Activated CD8-positive, alpha-beta memory T cell treated with anti-CD3 and anti-CD28 coated beads for 24 hours (primary cell): ENCODE data around the gene S100A3.
"Not testable (repeated sequence)": the region's sequence is repeated elsewhere in the genome, so short reads cannot be mapped to it uniquely, and the experiment has no call there.

Source experiments
- DNase-seq: peaks from one replicate; pipeline ENCODE4 v3.0.0-alpha.2; 2020

Gene S100A3

DNA sequence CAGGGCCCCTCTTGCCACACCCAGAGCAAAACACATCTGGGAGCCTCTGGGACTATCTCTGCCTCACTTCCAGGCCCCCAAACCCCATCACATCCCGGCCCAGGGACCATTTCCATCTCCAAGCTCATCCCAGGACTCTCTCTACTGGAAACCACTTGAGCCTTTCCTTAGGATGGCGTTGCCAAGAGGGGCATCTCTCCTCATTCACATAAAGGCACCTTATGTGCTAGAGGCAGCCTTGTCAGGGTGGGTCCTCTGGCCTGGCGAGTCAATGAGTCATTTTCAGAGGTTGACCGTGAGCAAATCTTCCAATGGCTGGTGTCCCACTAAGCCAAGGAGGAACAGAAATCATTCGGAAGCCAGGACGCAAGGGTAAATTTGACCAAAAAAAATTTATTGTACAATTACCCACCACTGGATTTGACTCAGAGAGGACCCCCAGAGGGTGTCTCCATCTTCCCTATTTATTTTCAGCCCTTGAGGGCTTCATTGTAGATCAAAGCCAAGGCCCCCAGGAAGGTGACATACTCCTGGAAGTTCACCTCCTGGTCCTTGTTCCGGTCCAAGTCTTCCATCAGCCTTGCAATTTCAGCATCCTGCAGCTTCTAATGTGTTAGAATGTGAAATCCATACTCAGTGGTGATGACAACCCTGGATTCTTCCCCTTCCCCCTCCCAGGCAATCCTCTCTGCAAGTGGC, 14.7 kb downstream of the S100A3 start:
- DNase-seq = no peak

DNA sequence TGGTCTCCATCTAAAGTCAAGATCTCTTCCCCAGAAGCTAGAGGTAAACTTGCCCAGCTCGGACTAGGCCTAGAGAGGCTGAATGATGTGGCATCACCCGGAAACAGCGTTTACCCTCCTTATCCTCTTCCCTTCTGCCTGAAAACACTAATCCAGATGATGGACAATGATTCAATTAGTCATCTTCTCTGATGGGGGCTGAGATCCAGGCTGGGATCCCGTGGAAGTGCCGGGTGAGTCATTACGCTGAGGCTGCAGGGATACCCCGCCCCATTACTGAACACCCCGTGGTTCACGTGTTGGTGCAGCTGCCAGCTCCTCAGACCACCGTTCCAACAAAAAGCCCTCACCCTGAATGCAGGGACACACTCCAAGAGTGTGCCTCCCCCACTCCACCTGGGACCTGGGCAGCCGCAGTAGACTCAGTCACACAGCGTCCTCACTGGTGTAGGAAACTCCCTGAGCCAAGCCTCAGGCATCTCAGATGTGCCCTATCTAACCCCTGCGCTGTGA, 15.3 kb downstream of the S100A3 start:
- DNase-seq = no peak

DNA sequence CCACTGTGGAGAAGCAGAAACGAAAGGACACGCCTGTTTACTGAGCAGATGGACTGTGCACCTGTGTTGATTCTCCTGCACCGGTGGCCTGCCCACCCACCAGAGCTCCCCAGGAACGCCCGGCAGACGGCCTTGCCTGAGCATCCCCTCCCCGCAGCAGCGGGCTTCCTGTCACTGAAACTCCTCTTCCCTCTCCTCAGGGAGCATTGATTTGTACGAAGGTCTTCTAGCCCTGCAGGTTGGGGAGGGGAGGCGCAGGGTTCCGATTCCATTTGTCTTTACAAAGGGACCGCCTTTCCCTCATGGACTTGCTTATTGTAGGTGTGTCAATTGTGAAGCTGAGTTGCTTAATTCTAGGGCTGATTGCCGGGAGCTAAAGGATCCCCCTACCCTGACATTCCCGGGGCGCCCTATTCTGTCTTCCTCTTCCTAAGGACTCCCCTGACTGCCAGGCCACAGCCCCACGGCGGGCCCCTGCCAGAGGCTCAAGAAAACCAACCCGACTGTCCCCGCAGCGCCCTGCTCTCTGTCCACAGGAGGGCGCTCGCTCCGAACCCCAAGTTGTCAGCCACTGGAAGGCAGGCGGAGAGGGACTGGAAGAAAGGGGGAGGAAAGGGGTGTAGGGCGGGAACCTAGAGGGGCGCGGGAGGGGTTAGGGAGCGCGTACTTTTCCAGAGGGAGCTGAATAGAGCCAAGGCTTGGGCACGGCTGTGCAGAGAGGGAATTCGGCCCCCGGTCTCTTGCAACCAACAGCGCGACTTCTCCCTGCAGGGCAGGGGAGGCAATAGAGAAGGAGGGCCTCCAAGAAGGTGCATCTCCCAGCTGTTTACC, 16.1 kb downstream of the S100A3 start:
- peak; percentile 88 for DNase-seq

DNA sequence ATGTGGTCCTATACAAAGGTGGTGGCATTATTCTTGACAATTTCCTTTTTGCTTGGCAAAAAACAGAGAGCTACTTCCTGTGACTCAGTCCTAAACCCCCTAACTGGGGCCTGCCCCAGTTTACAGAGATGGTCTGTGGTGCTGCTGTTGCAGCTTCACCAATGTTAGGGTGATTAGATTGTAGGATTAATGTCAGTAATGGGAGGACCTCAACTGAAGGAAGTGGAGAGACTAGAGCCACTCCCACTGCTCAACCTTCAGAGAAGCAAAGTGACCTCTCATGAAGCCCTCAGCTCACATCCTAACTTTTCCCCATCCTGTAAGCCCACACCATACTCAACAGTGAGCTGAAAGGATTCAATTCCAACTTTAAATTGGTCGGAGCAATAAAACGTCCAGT, 16.9 kb downstream of the S100A3 start:
- no peak for DNase-seq

DNA sequence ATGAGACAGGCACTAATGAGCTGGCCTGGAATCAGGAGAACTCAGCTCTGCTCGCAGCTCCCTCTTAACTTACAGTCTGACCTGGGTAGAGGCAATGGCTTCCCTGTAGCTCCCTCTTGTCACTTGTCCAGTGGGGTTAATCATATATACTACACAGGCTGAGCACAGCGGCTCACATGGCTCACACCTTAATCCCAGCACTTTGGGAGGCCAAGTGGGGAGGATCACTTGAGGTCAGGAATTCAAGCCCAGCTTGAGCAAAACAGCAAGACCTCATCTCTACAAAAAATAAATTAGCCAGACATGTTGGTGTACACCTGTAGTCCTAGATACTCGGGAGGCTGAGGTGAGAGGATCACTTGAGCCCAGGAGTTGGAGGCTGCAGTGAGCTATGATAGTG, 17.4 kb downstream of the S100A3 start:
- no peak for DNase-seq

DNA sequence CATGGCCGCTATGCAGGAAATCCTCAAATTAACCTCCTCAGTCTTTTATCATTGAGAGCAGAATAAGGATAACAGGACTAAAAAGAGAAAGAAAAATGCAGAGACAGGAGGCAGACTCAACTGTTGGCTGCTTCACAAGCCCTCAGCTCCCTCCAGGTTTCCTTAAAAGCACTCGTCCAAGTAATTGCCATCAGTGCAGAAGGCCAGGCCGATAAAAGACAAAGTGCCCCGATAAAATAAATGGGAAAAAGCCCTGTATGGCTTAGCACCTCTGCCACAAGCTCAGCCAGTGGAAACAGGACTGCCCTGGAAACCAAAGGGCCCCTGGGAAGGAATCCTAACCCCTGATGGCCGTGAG, 21.4 kb downstream of the S100A3 start:
- DNase-seq = no peak

DNA sequence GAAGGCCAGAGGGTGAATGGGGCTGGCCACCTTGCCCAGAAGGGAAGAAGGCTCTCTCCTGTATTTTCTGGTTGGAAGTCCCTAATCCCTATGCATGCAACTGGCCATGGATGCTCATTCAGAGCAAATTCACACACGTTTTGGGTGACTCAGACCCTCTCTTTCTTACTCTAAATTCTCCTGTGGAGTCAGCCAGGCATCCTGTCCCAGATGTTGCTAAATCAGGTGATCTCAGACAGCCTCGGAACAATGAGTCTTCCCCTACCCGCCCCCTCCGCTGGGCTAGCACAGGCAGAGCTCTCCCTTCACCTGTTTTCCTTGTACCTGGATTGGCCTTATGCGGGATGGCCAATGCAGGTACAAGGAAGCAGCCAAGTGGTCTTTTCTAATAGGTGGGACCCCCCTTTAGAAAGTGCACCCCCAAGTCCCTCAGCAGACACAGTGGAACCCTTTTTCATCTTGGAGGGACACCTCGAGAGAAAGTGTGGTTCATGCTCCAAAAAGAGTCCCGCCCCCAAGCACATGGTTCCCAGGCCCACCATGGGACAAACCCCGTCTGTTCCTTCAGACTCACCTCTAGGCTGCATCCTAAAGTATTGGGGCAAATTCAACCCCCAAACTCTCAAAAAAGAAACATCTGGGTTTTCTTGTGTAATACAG, 21.9 kb downstream of the S100A3 start:
- no peak for DNase-seq

DNA sequence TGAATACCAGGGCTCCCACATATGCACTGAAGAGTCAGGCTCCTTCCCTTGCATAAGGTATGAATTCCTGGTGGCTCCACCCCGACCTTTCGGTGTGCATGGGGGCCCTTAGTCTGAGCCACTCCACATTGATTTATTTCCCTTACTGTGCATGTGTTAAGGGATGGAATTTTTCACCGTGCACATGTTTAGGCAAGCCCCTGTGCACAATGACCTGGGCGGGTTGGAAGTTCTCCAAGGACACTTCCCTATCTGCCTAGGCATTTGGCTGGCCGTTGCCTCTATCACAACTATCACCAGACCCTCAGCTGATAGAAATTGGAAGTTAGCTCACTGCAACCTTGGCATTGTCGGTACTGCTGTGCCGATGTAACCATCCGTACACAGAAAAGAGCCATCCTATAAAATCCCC, 22.9 kb downstream of the S100A3 start:
- DNase-seq = no peak

DNA sequence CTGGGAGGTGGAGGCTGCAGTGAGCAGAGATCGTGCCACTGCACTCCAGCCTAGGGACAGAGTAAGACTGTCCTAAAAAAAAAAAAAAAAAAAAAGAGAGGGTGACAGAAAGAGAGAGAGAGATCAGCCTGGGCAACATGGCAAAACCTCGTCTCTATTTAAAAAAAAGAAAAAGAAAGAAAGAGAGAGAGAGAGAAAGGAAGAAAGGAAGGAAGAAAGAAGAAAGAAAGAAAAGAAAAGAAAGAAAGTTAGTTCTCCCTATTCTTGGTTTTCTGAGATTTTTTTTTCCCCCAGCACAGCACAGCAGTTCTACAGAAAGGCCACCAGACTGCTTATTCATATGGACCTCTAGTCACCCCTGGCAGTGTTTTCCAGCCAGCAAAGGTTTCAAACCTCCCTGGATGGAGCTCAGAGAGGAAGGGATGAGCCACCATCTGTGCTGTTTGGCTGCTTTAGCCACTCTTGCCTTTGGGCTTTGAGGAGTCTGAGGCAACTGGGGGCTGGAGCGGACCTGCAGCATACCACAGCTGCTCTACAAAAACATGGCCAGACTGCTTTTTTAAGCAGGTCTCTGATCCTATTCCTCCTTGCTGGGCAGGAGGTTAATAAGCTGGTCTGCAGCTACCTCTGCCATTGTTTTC, 23.9 kb downstream of the S100A3 start:
- DNase-seq = no peak

DNA sequence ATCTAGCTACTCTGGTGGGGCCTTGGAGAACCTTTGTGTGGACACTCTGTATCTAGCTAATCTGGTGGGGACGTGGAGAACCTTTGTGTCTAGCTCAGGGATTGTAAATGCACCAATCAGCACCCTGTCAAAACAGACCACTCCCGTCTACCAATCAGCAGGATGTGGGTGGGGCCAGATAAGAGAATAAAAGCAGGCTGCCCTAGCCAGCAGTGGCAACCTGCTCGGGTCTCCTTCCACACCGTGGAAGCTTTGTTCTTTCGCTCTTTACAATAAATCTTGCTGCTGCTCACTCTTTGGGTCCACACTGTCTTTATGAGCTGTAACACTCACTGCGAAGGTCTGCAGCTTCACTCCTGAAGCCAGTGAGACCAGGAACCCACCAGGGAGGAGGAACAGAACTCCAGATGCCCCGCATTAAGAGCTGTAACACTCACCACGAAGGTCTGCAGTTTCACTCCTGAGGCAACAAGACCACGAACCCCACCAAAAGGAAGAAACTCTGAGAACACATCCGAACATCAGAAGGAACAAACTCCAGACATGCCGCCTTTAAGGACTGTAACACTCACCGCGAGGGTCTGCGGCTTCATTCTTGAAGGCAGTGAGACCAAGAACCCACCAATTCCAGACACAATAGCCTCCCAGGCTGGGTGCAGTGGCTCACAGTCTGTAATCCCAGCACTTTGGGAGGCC, 26.6 kb downstream of the S100A3 start:
- DNase-seq = not testable (repeated sequence)

DNA sequence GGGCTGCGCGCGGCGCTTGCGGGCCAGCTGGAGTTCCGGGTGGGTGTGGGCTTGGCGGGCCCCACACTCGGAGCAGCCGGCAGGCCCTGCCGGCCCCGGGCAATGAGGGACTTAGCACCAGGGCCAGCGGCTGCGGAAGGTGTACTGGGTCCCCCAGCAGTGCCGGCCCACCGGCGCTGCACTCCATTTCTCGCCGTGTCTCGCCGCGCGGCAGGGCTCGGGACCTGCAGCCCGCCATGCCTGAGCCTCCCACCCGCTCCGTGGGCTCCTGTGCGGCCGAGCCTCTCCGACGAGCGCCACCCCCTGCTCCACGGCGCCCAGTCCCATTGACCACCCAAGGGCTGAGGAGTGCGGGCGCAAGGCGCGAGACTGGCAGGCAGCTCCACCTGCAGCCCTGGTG, 27.2 kb downstream of the S100A3 start:
- DNase-seq = not testable (repeated sequence)

DNA sequence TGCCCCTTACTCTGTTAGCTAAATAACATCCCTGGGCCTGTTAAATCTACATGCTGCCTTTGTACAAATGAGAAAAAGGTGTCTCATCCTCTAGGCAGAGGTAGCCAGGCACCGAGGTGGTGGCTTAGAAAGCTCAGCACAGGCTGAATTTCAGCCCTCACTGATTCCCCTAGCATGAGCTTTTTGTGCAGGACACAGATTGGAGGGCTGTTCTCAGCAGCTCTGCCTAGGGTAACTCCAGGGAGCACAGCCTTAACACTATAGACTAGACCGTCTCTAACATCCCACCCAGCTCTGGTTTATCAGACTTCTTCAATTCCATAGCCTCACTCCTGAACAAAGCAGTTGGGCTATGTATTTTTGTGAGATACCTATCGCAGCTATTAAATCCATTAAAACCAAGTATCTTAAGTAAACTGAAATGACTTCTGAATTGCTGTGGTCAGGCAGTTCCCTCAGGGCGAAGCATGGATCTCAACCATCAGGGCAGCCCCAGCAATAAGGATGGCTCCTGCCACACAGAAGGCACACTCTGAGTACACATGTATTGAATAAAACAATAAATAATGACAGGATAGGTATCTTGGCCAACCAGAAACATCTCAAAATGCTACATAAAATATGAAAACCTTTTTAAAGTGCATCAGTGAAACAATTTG, 28.1 kb downstream of the S100A3 start:
- DNase-seq = no peak

DNA sequence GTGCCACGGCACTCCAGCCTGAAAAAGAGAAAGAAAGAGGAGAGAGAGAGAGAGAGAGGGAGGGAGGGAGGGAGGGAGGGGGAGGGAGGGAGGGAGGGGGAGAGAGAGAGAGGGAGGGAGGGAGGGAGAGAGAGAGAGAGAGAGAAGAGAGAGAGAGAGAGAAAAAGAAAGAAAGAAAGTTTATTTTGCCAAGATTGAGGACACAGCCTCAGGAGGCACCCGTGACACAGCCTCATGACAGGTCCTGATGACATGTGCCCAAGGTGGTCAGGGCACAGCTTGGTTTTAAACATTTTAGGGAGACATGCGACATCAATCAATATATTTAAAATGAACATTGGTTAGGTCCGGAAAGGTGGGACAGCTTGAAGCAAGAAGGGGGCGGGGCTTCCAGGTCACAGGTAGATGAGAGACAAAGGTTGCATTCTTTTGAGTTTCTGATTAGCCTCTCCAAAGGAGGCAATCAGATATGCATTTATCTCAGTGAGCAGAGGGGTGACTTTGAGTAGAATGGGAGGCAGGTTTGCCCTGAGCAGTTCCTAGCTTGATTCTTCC, 28.8 kb downstream of the S100A3 start:
- DNase-seq = not testable (repeated sequence)

DNA sequence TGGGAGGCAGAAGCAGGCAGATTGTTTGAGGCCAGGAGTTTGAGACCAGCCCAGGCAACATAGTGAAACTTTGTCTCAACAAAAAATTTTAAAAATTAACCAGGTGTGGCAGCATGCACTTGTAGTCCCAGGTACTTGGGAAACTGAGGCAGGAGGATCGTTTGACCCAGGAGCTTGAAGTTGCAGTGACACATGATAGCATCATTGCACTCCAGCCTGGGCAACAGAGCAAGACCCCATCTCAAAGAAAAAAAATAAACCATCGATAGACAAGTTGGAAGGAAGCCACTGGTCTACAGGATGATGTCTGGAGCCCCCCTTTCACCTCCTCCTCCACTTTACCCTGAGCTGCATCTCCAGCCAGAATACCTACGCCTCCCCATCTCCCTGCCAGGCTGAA, 29.8 kb downstream of the S100A3 start:
- DNase-seq = no peak

DNA sequence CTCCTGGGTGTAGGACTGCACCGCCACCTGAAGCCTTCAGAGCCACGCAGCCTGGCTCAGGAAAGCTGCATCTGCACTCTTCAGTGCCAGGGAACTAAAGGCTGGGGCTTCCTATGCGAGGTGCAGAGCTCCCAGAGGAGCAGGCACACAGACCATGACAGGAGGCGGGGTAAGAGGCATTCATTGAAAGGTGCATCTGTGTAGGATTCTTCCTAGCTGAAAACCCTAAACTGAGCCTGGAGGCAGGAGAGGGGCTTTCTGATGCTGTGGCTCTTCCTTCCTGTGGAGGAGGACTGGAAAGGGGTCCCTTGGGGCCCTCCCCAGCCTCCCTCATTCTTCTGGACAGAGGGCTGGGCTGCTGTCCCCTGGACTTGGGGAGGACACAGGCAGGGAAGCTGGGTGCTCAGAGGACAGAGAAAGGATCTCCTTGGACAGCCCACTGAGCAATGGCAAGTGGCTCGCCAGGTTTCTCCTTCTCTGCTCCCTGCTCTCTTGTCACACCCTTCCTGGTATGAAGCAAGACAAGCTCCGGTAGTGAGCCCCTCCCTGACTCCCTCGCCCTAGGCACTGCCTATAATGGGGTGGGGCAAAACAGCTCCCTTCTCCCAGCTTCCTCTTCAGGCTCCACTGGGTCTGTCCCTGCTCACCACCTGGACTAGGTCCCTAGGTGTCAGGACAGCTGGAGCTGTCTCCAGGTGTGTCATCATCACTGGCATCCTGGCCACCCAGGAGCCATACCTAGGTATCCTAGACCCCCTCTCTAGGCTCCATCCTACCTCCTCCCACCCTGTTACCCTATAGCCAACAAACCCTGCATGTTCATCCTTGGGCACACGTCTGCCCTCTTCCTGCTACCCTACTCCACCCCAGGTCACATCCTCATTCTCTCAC, 33.3 kb downstream of the S100A3 start:
- DNase-seq = no peak

DNA sequence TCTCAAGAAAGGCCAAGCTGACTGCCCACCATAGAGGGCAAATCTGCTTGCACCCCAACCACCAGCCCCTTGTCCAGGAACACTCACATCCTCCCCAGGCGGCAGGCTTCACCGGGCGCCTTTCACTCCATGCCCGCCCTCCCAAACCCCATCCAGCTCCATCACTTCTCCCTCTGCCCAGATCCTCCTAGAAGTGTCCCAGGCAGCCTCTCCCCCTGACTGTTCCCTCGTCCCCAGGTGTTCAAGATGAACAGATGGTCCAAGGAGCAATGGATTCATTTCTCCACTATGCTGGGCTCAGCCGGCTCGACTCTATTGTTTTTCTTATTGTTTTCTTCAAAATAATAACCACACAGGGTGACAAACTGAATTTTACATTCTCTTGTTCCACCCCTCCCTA, 35.4 kb downstream of the S100A3 start:
- DNase-seq = no peak

DNA sequence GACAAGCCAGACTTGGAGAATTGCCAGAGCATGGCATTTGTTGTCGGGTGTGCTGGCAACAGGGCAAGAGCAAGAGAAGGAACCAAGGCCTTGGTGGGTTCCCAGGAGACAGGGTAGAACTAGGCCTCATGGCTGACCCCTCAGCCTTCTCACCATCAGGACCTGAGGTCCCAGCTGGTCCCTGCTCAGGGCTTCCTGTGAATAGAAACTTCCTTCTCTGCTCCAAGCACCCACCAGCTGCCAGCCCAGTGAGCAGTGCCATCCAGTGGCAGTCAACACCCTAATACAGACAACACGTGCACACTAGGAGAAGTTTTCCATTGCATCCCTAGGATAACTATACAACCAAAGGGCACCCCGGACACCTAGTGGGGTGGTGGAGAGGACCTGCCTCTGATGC, 36.0 kb downstream of the S100A3 start:
- DNase-seq = no peak

DNA sequence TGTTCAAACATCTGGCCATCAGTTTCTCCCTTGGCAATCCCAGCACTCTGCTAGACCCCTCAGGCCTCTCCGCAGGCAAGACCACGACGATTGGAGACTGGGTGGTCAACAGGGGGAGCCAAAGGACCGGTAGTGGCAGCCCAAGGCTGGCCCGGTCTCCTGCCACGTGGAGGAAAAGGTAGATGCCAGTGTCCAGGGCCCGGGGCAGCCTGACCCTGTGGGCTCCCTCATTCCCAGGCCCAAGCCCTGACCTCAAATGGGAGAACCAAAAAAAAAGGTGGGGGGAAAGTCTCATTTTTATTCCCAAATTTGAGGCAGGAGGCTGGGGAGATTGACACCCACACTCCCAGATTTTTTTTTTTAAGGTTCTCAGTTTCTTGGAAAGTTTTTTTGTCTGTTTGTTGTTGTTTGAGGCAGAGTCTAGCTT, 38.1 kb downstream of the S100A3 start:
- peak; percentile 92 for DNase-seq

DNA sequence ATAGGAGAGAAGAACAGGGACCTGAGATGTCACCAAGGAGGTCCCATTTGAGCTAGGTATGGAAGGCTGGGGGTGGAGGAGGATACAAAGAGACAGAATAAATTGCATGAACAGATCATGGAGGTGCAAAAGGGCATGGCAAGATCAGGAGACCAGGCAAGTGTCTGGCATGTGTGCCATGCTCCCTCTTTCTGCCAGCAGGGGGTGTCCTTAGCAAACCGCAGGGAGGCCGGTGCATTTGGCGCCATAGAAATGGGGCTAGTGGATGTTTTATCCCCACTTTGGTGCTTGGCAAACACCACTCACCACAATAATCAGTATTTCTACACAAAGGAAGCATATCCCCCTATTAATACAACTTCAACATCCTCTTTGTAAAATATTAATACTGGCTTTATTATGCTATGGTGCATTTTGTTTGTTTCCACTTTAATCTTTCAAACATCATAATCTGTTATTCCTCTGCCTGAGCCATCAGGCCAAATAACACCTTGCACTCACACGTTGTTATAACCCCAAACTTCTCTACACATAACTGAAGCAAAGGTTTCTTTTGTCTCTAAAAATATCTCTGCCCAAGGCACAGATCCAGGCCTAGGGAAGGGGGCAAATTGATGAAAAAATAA, 39.2 kb downstream of the S100A3 start:
- DNase-seq = peak; percentile 86

DNA sequence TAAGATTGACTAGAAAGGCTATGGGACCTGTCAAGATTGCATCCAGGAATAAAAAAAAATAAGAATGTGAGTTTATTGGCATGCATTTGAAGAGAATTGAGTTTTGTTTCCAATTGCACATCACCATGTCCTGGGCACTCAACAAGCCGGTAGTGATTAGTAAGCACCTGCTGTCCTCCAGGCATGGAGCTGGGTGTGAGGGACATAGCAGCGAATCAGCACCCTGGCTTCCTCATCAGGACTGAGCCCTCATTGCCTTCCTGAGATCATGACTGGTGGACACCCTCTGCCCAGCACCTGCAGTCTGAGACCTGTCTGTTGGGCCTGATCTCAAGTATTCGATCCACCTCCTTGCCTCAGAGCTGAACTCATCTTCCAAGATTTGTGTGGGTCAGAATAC, 40.0 kb downstream of the S100A3 start:
- DNase-seq = no peak
